H1 (cell line): ENCODE results near the gene DLGAP3. TPM values are rescaled to one million over a fixed set of nuclear protein-coding genes. Genes with fewer than 3 reads are reported as not detected.
A peak's percentile ranks its signal among the peaks of the same experiment; 100 is the strongest.

Source experiments
- CREB1 ChIP-seq: IDR thresholded peaks from 2 replicates; pipeline ENCODE4 v1.6.1; 2012; ENCODE audit warnings: inconsistent platforms
- CTCF ChIP-seq, 3 experiments: IDR thresholded peaks; 1 replicate in 2 of 3; 2 replicates in 1 of 3; pipeline versions ENCODE4 v1.5.1 to v1.6.1; 2011; ENCODE audit warnings: low read length in 3 of 3, mild to moderate bottlenecking in 3 of 3, inconsistent platforms in 2 of 3, low read depth in 1 of 3, moderate library complexity in 1 of 3; ENCODE audit not compliant: insufficient read depth in 1 of 3; ENCODE audit errors: control extremely low read depth in 1 of 3
- polyA plus RNA-seq, 7 experiments: library from polyadenylated mRNA; depleted of rRNA in 3 of 7; stranded (reverse) in 5 of 7; unstranded in 2 of 7; fragments of >200 nt in 5 of 7; fragments of 200-250 nt in 2 of 7; gene quantifications; 1 replicate in 5 of 7; 2 replicates in 1 of 7; 4 replicates in 1 of 7; pipeline versions ENCODE4 v1.2.1 to v1.2.3, GENCODE V29; 2011 to 2013; ENCODE audit warnings: missing spikeins in 2 of 7, mixed read lengths in 2 of 7
- total RNA-seq: library from RNA; stranded (reverse); fragmentation: NEBNext Ultra II Directional; extraction: Animal tissue kit (Norgen Biotek cat#: 25700); gene quantifications from 2 replicates; pipeline ENCODE4 v1.2.1, GENCODE V29; 2021

DLGAP3 gene
- total and polyA plus RNA-seq, 2 of the 8 experiments (the other 6 are each of a cell fraction or from before 2014, with no cell fraction given): 3.8 to 13.2 TPM

GRCh38 chr1:34896612-34897011 is 32.8 kb downstream of the DLGAP3 start (continued):
- TF ChIP-seq CTCF (IDR thresholded peaks at IDR 0.05; ENCODE audit: control extremely low read depth in 1 of 3, insufficient read depth in 1 of 3, low read depth in 1 of 3, low read length in 3 of 3) (peak in 1 of 3 experiments; percentile 3; a peak in 1 of 4 replicates), CREB1 (no peak)
